Loucy (cell line): ENCODE data around the gene MUTYH.

Experiments
- H2AFZ ChIP-seq: fragments of 200-600 bp; sonication (generic); 2 replicates; pipeline ENCODE4 v1.6.0; 2016; ENCODE audit warnings: antibody characterized with exemption, mild to moderate bottlenecking, low read length, moderate library complexity
- H3F3A ChIP-seq: fragments of 200-600 bp; 2 replicates; pipeline ENCODE4 v1.6.0; 2016; ENCODE audit warnings: antibody characterized with exemption, low read depth, mild to moderate bottlenecking
- H3K27me3 ChIP-seq: fragments of 200-600 bp; sonication (generic); 2 replicates; pipeline ENCODE4 v1.6.1; 2014; ENCODE audit warnings: low read length, mild to moderate bottlenecking; ENCODE audit not compliant: insufficient read depth, poor library complexity, severe bottlenecking
- H3K36me3 ChIP-seq: fragments of 200-600 bp; sonication (generic); 2 replicates; pipeline ENCODE4 v1.6.1; 2016; ENCODE audit warnings: low read length; ENCODE audit not compliant: insufficient read depth
- H3K4me1 ChIP-seq: fragments of 200-600 bp; sonication (generic); 2 replicates; pipeline ENCODE4 v1.5.1; 2014; ENCODE audit warnings: low read length, mild to moderate bottlenecking; ENCODE audit not compliant: insufficient read depth, poor library complexity, severe bottlenecking
- H3K4me2 ChIP-seq: fragments of 200-600 bp; sonication (generic); 2 replicates; pipeline ENCODE4 v1.6.0; 2014; ENCODE audit warnings: antibody characterized with exemption, low read length, low read depth, mild to moderate bottlenecking; ENCODE audit not compliant: poor library complexity, severe bottlenecking
- H3K4me3 ChIP-seq: fragments of 200-600 bp; sonication (generic); 2 replicates; pipeline ENCODE4 v1.5.1; 2014; ENCODE audit warnings: low read length, mild to moderate bottlenecking, mixed read lengths; ENCODE audit not compliant: poor library complexity, severe bottlenecking
- H3K79me2 ChIP-seq: fragments of 200-600 bp; sonication (generic); 2 replicates; pipeline ENCODE4 v1.6.1; 2014; ENCODE audit warnings: low read length; ENCODE audit not compliant: insufficient read depth
- H3K9ac ChIP-seq: fragments of 200-600 bp; sonication (generic); 2 replicates; pipeline ENCODE4 v1.6.0; 2014; ENCODE audit warnings: mild to moderate bottlenecking, low read depth, low read length, moderate library complexity; ENCODE audit not compliant: poor library complexity, severe bottlenecking
- H3K9me2 ChIP-seq: fragments of 200-600 bp; sonication (generic); replicated peaks from 2 replicates; pipeline ENCODE4 v1.6.1; 2016; ENCODE audit warnings: low read depth, low read length, mixed read lengths
- H3K9me3 ChIP-seq: fragments of 200-600 bp; sonication (generic); 2 replicates; pipeline ENCODE4 v1.6.1; 2014; ENCODE audit warnings: mild to moderate bottlenecking, antibody characterized with exemption, low read length, low read depth; ENCODE audit not compliant: insufficient read depth
- H4K20me1 ChIP-seq: fragments of 200-600 bp; sonication (generic); 2 replicates; pipeline ENCODE4 v1.6.0; 2014; ENCODE audit warnings: antibody characterized with exemption, low read length, mild to moderate bottlenecking; ENCODE audit not compliant: insufficient read depth, poor library complexity, severe bottlenecking
- CTCF ChIP-seq: fragments of 200-600 bp; sonication (generic); conservative IDR thresholded peaks from 2 replicates; pipeline ENCODE4 v1.5.1; 2014; ENCODE audit warnings: mild to moderate bottlenecking, antibody characterized with exemption, low read length
- EZH2phosphoT487 ChIP-seq: fragments of 200-600 bp; IDR thresholded peaks from 2 replicates; pipeline ENCODE4 v1.6.1; 2018; ENCODE audit warnings: antibody characterized with exemption, mild to moderate bottlenecking, moderate library complexity, borderline replicate concordance

Gene MUTYH

GRCh38 chr1:45380125-45380524 is 39.9 kb upstream of the MUTYH start:
- Histone ChIP-seq H3K4me3 (no peak overlapping the region), H3K27me3 (no peaks in the 10 kb centered on the region), H3F3A (0 out of 2 replicates have a peak, but pooled peaks cover 3% of the 10 kb centered on the region), H2AFZ (no peak overlapping the region), H3K9me3 (no peaks in the 10 kb centered on the region), H3K9me2 (no peaks in the 10 kb centered on the region), H3K79me2 (no peaks in the 10 kb centered on the region), H4K20me1 (no peaks in the 10 kb centered on the region), H3K4me2 (no peak overlapping the region), H3K4me1 (no peaks in the 10 kb centered on the region), H3K9ac (no peak overlapping the region), H3K36me3 (no peaks in the 10 kb centered on the region)
- TF ChIP-seq CTCF (no peak), EZH2phosphoT487 (no peak)

GRCh38 chr1:45379524-45379923 is 39.3 kb upstream of the MUTYH start:
- no peak overlapping the region for H3K4me2 ChIP-seq
- H4K20me1 ChIP-seq: no peaks in the 10 kb centered on the region
- H2AFZ ChIP-seq: no peak overlapping the region
- 0 out of 2 replicates have a peak, but pooled peaks cover 3% of the 10 kb centered on the region for H3F3A ChIP-seq
- no peaks in the 10 kb centered on the region for H3K79me2 ChIP-seq
- H3K4me3 ChIP-seq: no peak overlapping the region
- H3K27me3 ChIP-seq: no peaks in the 10 kb centered on the region
- no peaks in the 10 kb centered on the region for H3K9me2 ChIP-seq
- TF ChIP-seq CTCF: no peak
- no peak for TF ChIP-seq EZH2phosphoT487
- H3K9ac ChIP-seq: no peak overlapping the region
- H3K4me1 ChIP-seq: no peaks in the 10 kb centered on the region
- H3K9me3 ChIP-seq: no peaks in the 10 kb centered on the region
- H3K36me3 ChIP-seq: no peaks in the 10 kb centered on the region

- no peak overlapping the region for H3K4me3 ChIP-seq
- H3K79me2 ChIP-seq: no peaks in the 10 kb centered on the region
- TF ChIP-seq EZH2phosphoT487 (no peak), CTCF (no peak)
- H3K4me1 ChIP-seq: peaks cover 3% of the 10 kb centered on the region
- no peaks in the 10 kb centered on the region for H4K20me1 ChIP-seq
- H3K27me3 ChIP-seq: no peaks in the 10 kb centered on the region
- no peaks in the 10 kb centered on the region for H3F3A ChIP-seq
- no peak overlapping the region for H3K9ac ChIP-seq
- H3K9me3 ChIP-seq: no peaks in the 10 kb centered on the region
- H3K36me3 ChIP-seq: no peaks in the 10 kb centered on the region
- H2AFZ ChIP-seq: no peak overlapping the region
- H3K9me2 ChIP-seq: no peaks in the 10 kb centered on the region
- no peak overlapping the region for H3K4me2 ChIP-seq
Measured at GRCh38 chr1:45378184-45378583, 37.9 kb upstream of the MUTYH start.
